ENCODE data around the gene STAC3.

Gene STAC3

GRCh38 chr12:57235728-57236131 lies 15.3 kb downstream of the STAC3 start:
- TF ChIP-seq CTCF (IDR thresholded peaks at IDR 0.05; ENCODE audit: insufficient read depth, low read length, missing control alignments): no peak
- POLR2A ChIA-PET: no interaction called here
- no peak overlapping the region for H3K4me3 ChIP-seq (ENCODE audit: low read depth, low read length)
- no peak for DNase-seq (ENCODE audit: low read depth, low spot score)
- CTCF ChIA-PET: interaction anchor here (0.9 to 13.5 kb wide), 2 partner anchors 12 to 25 kb away, joined by 3 to 393 read pairs; no protein-coding TSS in a partner anchor

GRCh38 chr12:57235017-57235727 lies 15.8 kb downstream of the STAC3 start:
- POLR2A ChIA-PET: no interaction called here
- no peak overlapping the region for H3K4me3 ChIP-seq (ENCODE audit: low read depth, low read length)
- CTCF ChIA-PET: interaction anchor here (0.9 to 13.5 kb wide), 3 partner anchors 12 to 217 kb away, joined by 3 to 393 read pairs (median 3); no protein-coding TSS in a partner anchor
- no peak for TF ChIP-seq CTCF (IDR thresholded peaks at IDR 0.05; ENCODE audit: insufficient read depth, low read length, missing control alignments)
- no peak for DNase-seq (ENCODE audit: low read depth, low spot score)

GRCh38 chr12:57234571-57235016 lies 16.4 kb downstream of the STAC3 start:
- TF ChIP-seq CTCF (IDR thresholded peaks at IDR 0.05; ENCODE audit: insufficient read depth, low read length, missing control alignments): no peak
- ChIA-PET POLR2A (interaction anchor here (0.5 kb wide), 1 partner anchor 16 kb away, joined by 3 read pairs; no protein-coding TSS in a partner anchor), CTCF (interaction anchor here (1.6 to 12.6 kb wide), 2 partner anchors 19 to 218 kb away, joined by 3 to 290 read pairs; partner anchors contain the start of gene NXPH4)
- H3K4me3 ChIP-seq (ENCODE audit: low read depth, low read length): no peak overlapping the region
- DNase-seq (ENCODE audit: low read depth, low spot score): no peak

GRCh38 chr12:57234233-57234570 lies 16.8 kb downstream of the STAC3 start:
- POLR2A ChIA-PET: interaction anchor here (0.5 to 0.7 kb wide), 2 partner anchors 16 to 33 kb away, joined by 3 read pairs; no protein-coding TSS in a partner anchor
- H3K4me3 ChIP-seq (ENCODE audit: low read depth, low read length): no peak overlapping the region
- CTCF ChIA-PET: interaction anchor here (1.6 to 13.3 kb wide), 4 partner anchors 9 to 218 kb away, joined by 3 to 425 read pairs (median 148); partner anchors contain the start of gene NXPH4
- no peak for DNase-seq (ENCODE audit: low read depth, low spot score)
- TF ChIP-seq CTCF (IDR thresholded peaks at IDR 0.05; ENCODE audit: insufficient read depth, low read length, missing control alignments): no peak

GRCh38 chr12:57233357-57234232 lies 17.4 kb downstream of the STAC3 start:
- ChIA-PET CTCF (interaction anchor here (1.6 to 13.3 kb wide), 4 partner anchors 10 to 219 kb away, joined by 3 to 425 read pairs (median 148); partner anchors contain the start of gene NXPH4), POLR2A (interaction anchor here (0.5 to 0.7 kb wide), 2 partner anchors 15 to 32 kb away, joined by 3 read pairs; no protein-coding TSS in a partner anchor)
- no peak for TF ChIP-seq CTCF (IDR thresholded peaks at IDR 0.05; ENCODE audit: insufficient read depth, low read length, missing control alignments)
- no peak for DNase-seq (ENCODE audit: low read depth, low spot score)
- H3K4me3 ChIP-seq (ENCODE audit: low read depth, low read length): no peak overlapping the region

Measured in AG04449 (cell line).